HepG2 (cell line): ENCODE data around the gene DNASE2B. TPM values are rescaled to one million over a fixed set of nuclear protein-coding genes. Genes with fewer than 3 reads are reported as not detected.

ENCODE experiments used
- ATAC-seq: fragments of 200-7000 bp; cut with Tn5 transposase; 3 replicates; pipeline ENCODE4 v1.9.1; 2020; ENCODE audit warnings: mild to moderate bottlenecking, moderate library complexity
- BruUV-seq: library from RNA; stranded (reverse); fragments of 400-500 nt; replicated peaks from 2 replicates; lab custom pipeline; 2021; lab: Mats Ljungman, UMichigan
- CTCF ChIA-PET: fragments of 300-600 bp; formaldehyde crosslinking; extraction: SDS; loops from one replicate; lab custom pipeline; 2021; ENCODE audit warnings: low total read pairs, inconsistent platforms, low intra/inter-chr PET ratio; lab: Yijun Ruan, JAX
- POLR2A ChIA-PET: fragments of 350-600 bp; sonication (Branson Sonifier 250); formaldehyde crosslinking; loops from one replicate; lab custom pipeline; 2020; ENCODE audit warnings: antibody characterized with exemption, inconsistent platforms; lab: Yijun Ruan, JAX
- DNase-seq: peaks from one replicate; pipeline ENCODE4 v3.0.0-alpha.2; 2015; ENCODE audit warnings: low spot score
- FAIRE-seq: peaks from 3 replicates; lab custom pipeline; 2011; peaks lifted over from hg19 to GRCh38; lab: Jason Lieb, UNC
- H2AFZ ChIP-seq: one replicate; pipeline ENCODE4 v1.6.1; 2011; ENCODE audit warnings: low read length, inconsistent platforms
- H3K27ac ChIP-seq: fragments of 300-600 bp; 3 replicates; pipeline ENCODE4 v1.8.0; 2011; ENCODE audit warnings: mixed run types, mild to moderate bottlenecking, mixed read lengths, low read length, inconsistent platforms; ENCODE audit not compliant: insufficient read depth; ENCODE audit errors: extremely low read length
- H3K27me3 ChIP-seq, 2 experiments: fragments of 200-600 bp in 1 of 2; 2 replicates in 1 of 2; 3 replicates in 1 of 2; pipeline versions ENCODE4 v1.6.0 to v1.8.0; 2011; ENCODE audit warnings: low read length in 2 of 2, mild to moderate bottlenecking in 2 of 2, moderate library complexity in 2 of 2, inconsistent platforms in 1 of 2; ENCODE audit not compliant: insufficient read depth in 2 of 2, control insufficient read depth in 1 of 2
- H3K36me3 ChIP-seq, 2 experiments: fragments of 200-600 bp in 1 of 2; replicated peaks in 1 of 2; 2 replicates in 1 of 2; 3 replicates in 1 of 2; pipeline versions ENCODE4 v1.5.1 to v1.8.0; 2011; ENCODE audit warnings: low read length in 2 of 2, inconsistent platforms in 1 of 2; ENCODE audit not compliant: insufficient read depth in 2 of 2, control insufficient read depth in 1 of 2
- H3K4me1 ChIP-seq: 2 replicates; pipeline ENCODE4 v1.5.1; 2012; ENCODE audit warnings: low read length, inconsistent platforms; ENCODE audit not compliant: insufficient read depth
- H3K4me2 ChIP-seq: 2 replicates; pipeline ENCODE4 v1.6.0; 2011; ENCODE audit warnings: low read depth, low read length, inconsistent platforms
- H3K4me3 ChIP-seq, 3 experiments: fragments of 200-600 bp in 1 of 3; sonication (generic), shearing (Covaris generic) in 1 of 3; replicated peaks in 1 of 3; 2 replicates each; pipeline ENCODE4 v1.5.1; 2011 to 2016; ENCODE audit warnings: low read length in 3 of 3, inconsistent platforms in 2 of 3, low read depth in 2 of 3, mild to moderate bottlenecking in 2 of 3, control low read depth in 1 of 3, mixed read lengths in 1 of 3; ENCODE audit not compliant: insufficient read depth in 1 of 3
- H3K79me2 ChIP-seq: one replicate; pipeline ENCODE4 v1.6.1; 2011; ENCODE audit warnings: low read length, inconsistent platforms; ENCODE audit not compliant: insufficient read depth
- H3K9ac ChIP-seq: 2 replicates; pipeline ENCODE4 v1.6.0; 2011; ENCODE audit warnings: mild to moderate bottlenecking, low read depth, low read length, inconsistent platforms; ENCODE audit not compliant: insufficient read depth
- H3K9me3 ChIP-seq: 2 replicates; pipeline ENCODE4 v1.5.1; 2012; ENCODE audit warnings: mild to moderate bottlenecking, low read length
- H4K20me1 ChIP-seq: 2 replicates; pipeline ENCODE4 v1.6.0; 2011; ENCODE audit warnings: inconsistent platforms, mild to moderate bottlenecking, low read length, moderate library complexity; ENCODE audit not compliant: insufficient read depth
- EHMT2 ChIP-seq: fragments of 200-600 bp; sonication (generic); IDR thresholded peaks from 2 replicates; pipeline ENCODE4 v1.7.0; 2017; ENCODE audit warnings: antibody characterized with exemption, low read depth, low read length, borderline replicate concordance
- JDP2 ChIP-seq: sonication (generic); formaldehyde crosslinking; IDR thresholded peaks from 2 replicates; pipeline ENCODE4 v1.8.1; 2022; ENCODE audit warnings: missing genetic modification reagents, borderline replicate concordance
- KAT8 ChIP-seq: IDR thresholded peaks from 2 replicates; pipeline ENCODE4 v1.6.1; 2016; ENCODE audit warnings: missing genetic modification reagents, missing compliant biosample characterization
- MAFK ChIP-seq, 2 experiments: IDR thresholded peaks in 1 of 2; conservative IDR thresholded peaks in 1 of 2; 2 replicates each; pipeline ENCODE4 v1.6.1; 2011; ENCODE audit warnings: improper control_type of control experiment in 2 of 2, low read length in 2 of 2
- MTA3 ChIP-seq: sonication (generic); formaldehyde crosslinking; IDR thresholded peaks from 2 replicates; pipeline ENCODE4 v1.4.0; 2020; ENCODE audit warnings: missing genetic modification reagents
- SMAD3 ChIP-seq: sonication (generic); formaldehyde crosslinking; IDR thresholded peaks from 2 replicates; pipeline ENCODE4 v1.4.0; 2020; ENCODE audit warnings: missing genetic modification reagents
- ZNF598 ChIP-seq: sonication (generic); formaldehyde crosslinking; IDR thresholded peaks from 2 replicates; pipeline ENCODE4 v1.5.1; 2020; ENCODE audit warnings: mild to moderate bottlenecking, missing genetic modification reagents, borderline replicate concordance
- WGBS: methylation state at CpG from one replicate; pipeline ENCODE4 v1.1.6; 2017; ENCODE audit warnings: low lambda C conversion rate; 5-methylcytosine and 5-hydroxymethylcytosine counted together
- in situ Hi-C: cut with HindIII; loops from 2 replicates; pipeline ENCODE4 v1.10.0; 2017; ENCODE audit warnings: low pct_unique_long_range_greater_than_20kb; ENCODE audit not compliant: extremely low pct_ligation_motif_present
- intact Hi-C: fragments of 100-400 bp; cut with micrococcal nuclease; formaldehyde crosslinking; loops from one replicate; pipeline ENCODE4 v1.10.0; 2022; ENCODE audit not compliant: unreplicated experiment
- polyA plus RNA-seq, 8 experiments: library from polyadenylated mRNA; depleted of rRNA in 3 of 8; stranded (reverse) in 7 of 8; unstranded in 1 of 8; fragments of >200 nt; fragmentation: Illumina TruSeq in 4 of 8; extraction: Trizol in 4 of 8; gene quantifications; 2 replicates each; pipeline versions ENCODE4 v1.2.1 to v1.2.3, GENCODE V29; 2011 to 2016; ENCODE audit warnings: low read depth in 4 of 8, missing spikeins in 1 of 8, mixed read lengths in 1 of 8; ENCODE audit not compliant: insufficient read depth in 1 of 8
- total RNA-seq, 5 experiments: library from RNA; depleted of rRNA; stranded (reverse); fragments of >200 nt; fragmentation: Illumina TruSeq; extraction: Trizol; gene quantifications; 2 replicates each; pipeline ENCODE4 v1.2.3, GENCODE V29; 2016; ENCODE audit warnings: low read depth in 1 of 5
- TF ChIP-seq, protein P1 (sequence below): sonication (generic); formaldehyde crosslinking; IDR thresholded peaks from 2 replicates; pipeline ENCODE4 v1.4.0; 2020; ENCODE audit warnings: missing genetic modification reagents
- TF ChIP-seq, protein P2 (sequence below): sonication (generic); formaldehyde crosslinking; IDR thresholded peaks from 2 replicates; pipeline ENCODE4 v1.5.0; 2020; ENCODE audit warnings: mild to moderate bottlenecking, missing genetic modification reagents
- TF ChIP-seq, protein P3 (sequence below): sonication (generic); formaldehyde crosslinking; IDR thresholded peaks from 2 replicates; pipeline ENCODE4 v1.4.0; 2020; ENCODE audit warnings: mild to moderate bottlenecking, missing genetic modification reagents

Gene DNASE2B
- total and polyA plus RNA-seq, 2 of the 13 experiments (the other 11 are each of a cell fraction or from before 2014, with no cell fraction given): not detected

DNA sequence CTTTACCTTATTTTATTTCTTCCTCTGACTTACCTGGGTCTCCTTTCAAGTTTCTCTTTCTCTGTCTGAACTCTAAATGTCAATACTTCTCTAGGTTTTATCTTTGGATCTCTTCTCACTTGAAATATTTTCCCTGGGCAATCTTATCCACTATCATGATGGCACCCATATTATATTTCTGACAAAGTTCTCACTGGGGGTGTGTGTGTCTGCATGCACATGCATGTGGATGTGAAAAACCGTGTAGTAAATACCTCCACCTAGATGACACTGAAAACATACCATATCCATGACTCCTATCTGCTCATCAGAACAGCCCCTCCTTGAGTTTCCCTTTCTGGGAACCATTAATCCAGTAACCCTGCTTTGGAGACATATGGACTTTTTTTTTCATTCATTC, 30.9 kb downstream of the DNASE2B start:
- no peak overlapping the region for H3K4me3 ChIP-seq
- H4K20me1 ChIP-seq: no peaks in the 10 kb centered on the region
- CTCF ChIA-PET: no interaction called here
- no peaks in the 10 kb centered on the region for H3K9me3 ChIP-seq
- no peak for DNase-seq
- H3K4me2 ChIP-seq: no peak overlapping the region
- intact Hi-C loops: no loop called here
- no peaks in the 10 kb centered on the region for H3K79me2 ChIP-seq
- no peak for FAIRE-seq
- no peaks in the 10 kb centered on the region for H3K4me1 ChIP-seq
- in situ Hi-C loops: loop anchor here (10.0 kb wide), 1 partner anchor 494 kb away; no protein-coding TSS in a partner anchor
- no peaks in the 10 kb centered on the region; a peak in 1 of 5 replicates for H3K27me3 ChIP-seq
- H3K36me3 ChIP-seq: no peaks in the 10 kb centered on the region
- ATAC-seq: no peak
- POLR2A ChIA-PET: no interaction called here
- H3K9ac ChIP-seq: no peak overlapping the region
- no peak overlapping the region for H2AFZ ChIP-seq
- BruUV-seq: no TSS peak
- 0% methylated on average over 1 of the region's 1 CpG for WGBS
- H3K27ac ChIP-seq: no peak overlapping the region
- TF ChIP-seq MAFK (conservative IDR thresholded peaks at IDR 0.05 in 1 of 2, IDR thresholded peaks at IDR 0.05 in 1 of 2; ENCODE audit: low read length in 2 of 2): no peak
- no peak for TF ChIP-seq KAT8 (CRISPR knock-in tag)
- TF ChIP-seq EHMT2: no peak
- TF ChIP-seq JDP2: no peak
- no peak for TF ChIP-seq ZNF598
- TF ChIP-seq MTA3: no peak
- TF ChIP-seq SMAD3 (CRISPR knock-in tag): no peak
- TF ChIP-seq, protein P1, sequence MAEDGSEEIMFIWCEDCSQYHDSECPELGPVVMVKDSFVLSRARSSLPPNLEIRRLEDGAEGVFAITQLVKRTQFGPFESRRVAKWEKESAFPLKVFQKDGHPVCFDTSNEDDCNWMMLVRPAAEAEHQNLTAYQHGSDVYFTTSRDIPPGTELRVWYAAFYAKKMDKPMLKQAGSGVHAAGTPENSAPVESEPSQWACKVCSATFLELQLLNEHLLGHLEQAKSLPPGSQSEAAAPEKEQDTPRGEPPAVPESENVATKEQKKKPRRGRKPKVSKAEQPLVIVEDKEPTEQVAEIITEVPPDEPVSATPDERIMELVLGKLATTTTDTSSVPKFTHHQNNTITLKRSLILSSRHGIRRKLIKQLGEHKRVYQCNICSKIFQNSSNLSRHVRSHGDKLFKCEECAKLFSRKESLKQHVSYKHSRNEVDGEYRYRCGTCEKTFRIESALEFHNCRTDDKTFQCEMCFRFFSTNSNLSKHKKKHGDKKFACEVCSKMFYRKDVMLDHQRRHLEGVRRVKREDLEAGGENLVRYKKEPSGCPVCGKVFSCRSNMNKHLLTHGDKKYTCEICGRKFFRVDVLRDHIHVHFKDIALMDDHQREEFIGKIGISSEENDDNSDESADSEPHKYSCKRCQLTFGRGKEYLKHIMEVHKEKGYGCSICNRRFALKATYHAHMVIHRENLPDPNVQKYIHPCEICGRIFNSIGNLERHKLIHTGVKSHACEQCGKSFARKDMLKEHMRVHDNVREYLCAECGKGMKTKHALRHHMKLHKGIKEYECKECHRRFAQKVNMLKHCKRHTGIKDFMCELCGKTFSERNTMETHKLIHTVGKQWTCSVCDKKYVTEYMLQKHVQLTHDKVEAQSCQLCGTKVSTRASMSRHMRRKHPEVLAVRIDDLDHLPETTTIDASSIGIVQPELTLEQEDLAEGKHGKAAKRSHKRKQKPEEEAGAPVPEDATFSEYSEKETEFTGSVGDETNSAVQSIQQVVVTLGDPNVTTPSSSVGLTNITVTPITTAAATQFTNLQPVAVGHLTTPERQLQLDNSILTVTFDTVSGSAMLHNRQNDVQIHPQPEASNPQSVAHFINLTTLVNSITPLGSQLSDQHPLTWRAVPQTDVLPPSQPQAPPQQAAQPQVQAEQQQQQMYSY: no peak
- TF ChIP-seq, protein P2, sequence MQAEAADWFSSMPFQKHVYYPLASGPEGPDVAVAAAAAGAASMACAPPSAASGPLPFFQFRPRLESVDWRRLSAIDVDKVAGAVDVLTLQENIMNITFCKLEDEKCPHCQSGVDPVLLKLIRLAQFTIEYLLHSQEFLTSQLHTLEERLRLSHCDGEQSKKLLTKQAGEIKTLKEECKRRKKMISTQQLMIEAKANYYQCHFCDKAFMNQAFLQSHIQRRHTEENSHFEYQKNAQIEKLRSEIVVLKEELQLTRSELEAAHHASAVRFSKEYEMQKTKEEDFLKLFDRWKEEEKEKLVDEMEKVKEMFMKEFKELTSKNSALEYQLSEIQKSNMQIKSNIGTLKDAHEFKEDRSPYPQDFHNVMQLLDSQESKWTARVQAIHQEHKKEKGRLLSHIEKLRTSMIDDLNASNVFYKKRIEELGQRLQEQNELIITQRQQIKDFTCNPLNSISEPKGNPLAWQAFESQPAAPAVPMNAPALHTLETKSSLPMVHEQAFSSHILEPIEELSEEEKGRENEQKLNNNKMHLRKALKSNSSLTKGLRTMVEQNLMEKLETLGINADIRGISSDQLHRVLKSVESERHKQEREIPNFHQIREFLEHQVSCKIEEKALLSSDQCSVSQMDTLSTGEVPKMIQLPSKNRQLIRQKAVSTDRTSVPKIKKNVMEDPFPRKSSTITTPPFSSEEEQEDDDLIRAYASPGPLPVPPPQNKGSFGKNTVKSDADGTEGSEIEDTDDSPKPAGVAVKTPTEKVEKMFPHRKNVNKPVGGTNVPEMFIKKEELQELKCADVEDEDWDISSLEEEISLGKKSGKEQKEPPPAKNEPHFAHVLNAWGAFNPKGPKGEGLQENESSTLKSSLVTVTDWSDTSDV (CRISPR knock-in tag): no peak
- TF ChIP-seq, protein P3, sequence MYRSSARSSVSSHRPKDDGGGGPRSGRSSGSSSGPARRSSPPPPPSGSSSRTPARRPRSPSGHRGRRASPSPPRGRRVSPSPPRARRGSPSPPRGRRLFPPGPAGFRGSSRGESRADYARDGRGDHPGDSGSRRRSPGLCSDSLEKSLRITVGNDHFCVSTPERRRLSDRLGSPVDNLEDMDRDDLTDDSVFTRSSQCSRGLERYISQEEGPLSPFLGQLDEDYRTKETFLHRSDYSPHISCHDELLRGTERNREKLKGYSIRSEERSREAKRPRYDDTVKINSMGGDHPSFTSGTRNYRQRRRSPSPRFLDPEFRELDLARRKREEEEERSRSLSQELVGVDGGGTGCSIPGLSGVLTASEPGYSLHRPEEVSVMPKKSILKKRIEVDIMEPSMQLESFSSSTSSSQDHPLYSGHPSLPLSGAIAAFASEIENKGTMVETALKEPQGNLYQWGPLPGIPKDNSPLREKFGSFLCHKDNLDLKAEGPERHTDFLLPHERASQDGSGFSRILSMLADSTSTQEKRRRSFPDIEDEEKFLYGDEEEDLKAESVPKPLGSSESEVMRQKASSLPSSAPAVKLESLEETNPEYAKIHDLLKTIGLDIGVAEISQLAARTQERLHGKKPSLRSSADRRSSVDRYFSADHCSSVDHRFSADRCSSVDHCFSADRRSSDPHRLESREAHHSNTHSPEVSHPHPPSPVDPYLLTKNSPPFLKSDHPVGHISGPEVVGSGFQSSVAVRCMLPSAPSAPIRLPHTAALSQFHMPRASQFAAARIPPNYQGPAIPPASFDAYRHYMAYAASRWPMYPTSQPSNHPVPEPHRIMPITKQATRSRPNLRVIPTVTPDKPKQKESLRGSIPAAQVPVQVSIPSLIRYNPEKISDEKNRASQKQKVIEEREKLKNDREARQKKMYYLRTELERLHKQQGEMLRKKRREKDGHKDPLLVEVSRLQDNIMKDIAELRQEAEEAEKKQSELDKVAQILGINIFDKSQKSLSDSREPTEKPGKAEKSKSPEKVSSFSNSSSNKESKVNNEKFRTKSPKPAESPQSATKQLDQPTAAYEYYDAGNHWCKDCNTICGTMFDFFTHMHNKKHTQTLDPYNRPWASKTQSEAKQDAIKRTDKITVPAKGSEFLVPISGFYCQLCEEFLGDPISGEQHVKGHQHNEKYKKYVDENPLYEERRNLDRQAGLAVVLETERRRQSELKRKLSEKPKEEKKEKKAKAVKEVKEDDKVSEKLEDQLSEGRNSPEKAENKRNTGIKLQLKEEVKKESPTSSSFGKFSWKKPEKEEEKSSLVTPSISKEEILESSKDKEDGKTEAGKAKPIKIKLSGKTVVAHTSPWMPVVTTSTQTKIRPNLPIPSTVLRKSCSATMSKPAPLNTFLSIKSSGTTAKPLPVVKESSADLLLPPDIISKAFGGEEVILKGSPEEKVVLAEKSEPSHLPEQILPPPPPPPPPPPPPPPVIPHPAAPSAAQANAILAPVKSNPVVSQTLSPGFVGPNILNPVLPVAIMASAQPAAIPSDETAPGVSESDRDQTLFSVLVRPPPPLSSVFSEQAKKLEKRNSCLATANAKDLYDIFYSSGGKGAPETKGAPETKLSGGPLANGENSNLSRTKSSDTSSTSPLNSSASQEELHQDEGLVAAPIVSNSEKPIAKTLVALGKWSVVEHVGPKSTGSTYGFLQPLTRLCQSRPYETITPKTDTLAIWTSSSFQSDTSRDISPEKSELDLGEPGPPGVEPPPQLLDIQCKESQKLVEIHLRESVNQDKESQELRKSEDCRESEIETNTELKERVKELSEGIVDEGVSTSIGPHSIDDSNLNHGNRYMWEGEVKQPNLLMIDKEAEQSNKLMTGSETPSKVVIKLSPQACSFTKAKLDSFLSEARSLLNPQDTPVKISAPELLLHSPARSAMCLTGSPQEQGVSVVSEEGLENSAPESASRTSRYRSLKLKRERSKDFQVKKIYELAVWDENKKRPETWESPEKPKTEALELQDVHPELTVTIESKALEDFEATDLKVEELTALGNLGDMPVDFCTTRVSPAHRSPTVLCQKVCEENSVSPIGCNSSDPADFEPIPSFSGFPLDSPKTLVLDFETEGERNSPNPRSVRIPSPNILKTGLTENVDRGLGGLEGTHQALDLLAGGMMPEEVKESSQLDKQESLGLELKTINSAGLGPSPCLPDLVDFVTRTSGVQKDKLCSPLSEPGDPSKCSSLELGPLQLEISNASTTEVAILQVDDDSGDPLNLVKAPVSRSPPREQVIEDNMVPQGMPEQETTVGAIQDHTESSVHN: no peak
